Mesothelial cell of epicardium (in vitro differentiated cells): Measurements from ENCODE around the gene MYO5A. TPM values are rescaled to one million over a fixed set of nuclear protein-coding genes. Genes with fewer than 3 reads are reported as not detected.
A peak's percentile ranks its signal among the peaks of the same experiment; 100 is the strongest.
"Not testable (repeated sequence)": the region's sequence is repeated elsewhere in the genome, so short reads cannot be mapped to it uniquely, and the experiment has no call there.

Experiments used
- DNase-seq, 2 experiments: peaks; one replicate each; pipeline ENCODE4 v3.0.0; 2021; ENCODE audit warnings: low spot score in 2 of 2; ENCODE audit not compliant: unreplicated experiment in 2 of 2
- H3K27ac Mint-ChIP-seq: 2 replicates; pipeline ENCODE4 v1.8.0; 2021; ENCODE audit warnings: mixed read lengths
- H3K27me3 Mint-ChIP-seq: 2 replicates; pipeline ENCODE4 v1.8.0; 2021; ENCODE audit warnings: low read depth, mixed read lengths
- H3K36me3 Mint-ChIP-seq: 2 replicates; pipeline ENCODE4 v1.8.0; 2021; ENCODE audit warnings: mixed read lengths
- H3K4me1 Mint-ChIP-seq: 2 replicates; pipeline ENCODE4 v1.8.0; 2021; ENCODE audit warnings: mixed read lengths
- H3K4me3 Mint-ChIP-seq: 2 replicates; pipeline ENCODE4 v1.8.0; 2021; ENCODE audit warnings: mild to moderate bottlenecking, moderate library complexity, mixed read lengths
- H3K9me3 Mint-ChIP-seq: 2 replicates; pipeline ENCODE4 v1.8.0; 2021; ENCODE audit warnings: mixed read lengths
- CTCF ChIP-seq: fragments of 200-600 bp; sonication (generic); IDR thresholded peaks from one replicate; pipeline ENCODE4 v1.5.0; 2021; ENCODE audit warnings: antibody characterized with exemption; ENCODE audit not compliant: unreplicated experiment
- total RNA-seq: library from RNA; stranded (reverse); gene quantifications from 3 replicates; pipeline ENCODE4 v1.2.1, GENCODE V29; 2021

The MYO5A gene
- total RNA-seq, 1 donor from 2014 or later, result 14.4 TPM

- Mint-ChIP-seq H3K9me3 (peaks cover 3% of the 10 kb centered on the region), H3K36me3 (peaks cover 5% of the 10 kb centered on the region), H3K4me3 (no peak overlapping the region), H3K27ac (no peak overlapping the region), H3K27me3 (peaks cover 30% of the 10 kb centered on the region), H3K4me1 (peaks cover 26% of the 10 kb centered on the region)
- no peak for TF ChIP-seq CTCF
- no peak for DNase-seq
These were observed 238.4 kb downstream of the MYO5A start for GRCh38 chr15:52290329-52290728.

GRCh38 chr15:52289629-52290081 is 239.0 kb downstream of the MYO5A start:
- Mint-ChIP-seq H3K9me3 (peaks cover 3% of the 10 kb centered on the region), H3K36me3 (peaks cover 5% of the 10 kb centered on the region), H3K4me3 (no peak overlapping the region), H3K4me1 (peaks cover 26% of the 10 kb centered on the region), H3K27ac (no peak overlapping the region), H3K27me3 (peaks cover 26% of the 10 kb centered on the region)
- no peak for TF ChIP-seq CTCF
- no peak for DNase-seq

DNA sequence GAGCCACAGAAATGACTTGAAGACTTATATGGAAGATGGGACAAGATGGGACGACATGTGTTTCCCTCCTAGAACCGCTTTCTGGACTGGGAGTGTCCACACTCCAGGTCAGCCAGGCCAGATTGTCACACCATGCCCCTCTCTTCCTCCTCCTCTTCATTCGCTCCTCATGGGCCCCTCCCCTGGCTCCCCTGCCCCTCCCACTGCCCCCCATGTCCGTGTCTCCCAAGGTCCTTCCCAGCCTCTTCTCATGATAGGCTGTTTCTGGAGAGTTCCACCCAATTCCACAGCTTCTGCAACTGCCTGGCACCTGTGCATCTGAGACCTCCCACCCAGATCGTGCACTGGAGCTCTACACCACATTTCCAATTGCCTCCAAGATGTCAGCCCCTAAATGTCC is 239.7 kb downstream of the MYO5A start:
- Mint-ChIP-seq H3K36me3 (peaks cover 7% of the 10 kb centered on the region), H3K4me3 (no peak overlapping the region), H3K9me3 (peaks cover 3% of the 10 kb centered on the region)

DNA sequence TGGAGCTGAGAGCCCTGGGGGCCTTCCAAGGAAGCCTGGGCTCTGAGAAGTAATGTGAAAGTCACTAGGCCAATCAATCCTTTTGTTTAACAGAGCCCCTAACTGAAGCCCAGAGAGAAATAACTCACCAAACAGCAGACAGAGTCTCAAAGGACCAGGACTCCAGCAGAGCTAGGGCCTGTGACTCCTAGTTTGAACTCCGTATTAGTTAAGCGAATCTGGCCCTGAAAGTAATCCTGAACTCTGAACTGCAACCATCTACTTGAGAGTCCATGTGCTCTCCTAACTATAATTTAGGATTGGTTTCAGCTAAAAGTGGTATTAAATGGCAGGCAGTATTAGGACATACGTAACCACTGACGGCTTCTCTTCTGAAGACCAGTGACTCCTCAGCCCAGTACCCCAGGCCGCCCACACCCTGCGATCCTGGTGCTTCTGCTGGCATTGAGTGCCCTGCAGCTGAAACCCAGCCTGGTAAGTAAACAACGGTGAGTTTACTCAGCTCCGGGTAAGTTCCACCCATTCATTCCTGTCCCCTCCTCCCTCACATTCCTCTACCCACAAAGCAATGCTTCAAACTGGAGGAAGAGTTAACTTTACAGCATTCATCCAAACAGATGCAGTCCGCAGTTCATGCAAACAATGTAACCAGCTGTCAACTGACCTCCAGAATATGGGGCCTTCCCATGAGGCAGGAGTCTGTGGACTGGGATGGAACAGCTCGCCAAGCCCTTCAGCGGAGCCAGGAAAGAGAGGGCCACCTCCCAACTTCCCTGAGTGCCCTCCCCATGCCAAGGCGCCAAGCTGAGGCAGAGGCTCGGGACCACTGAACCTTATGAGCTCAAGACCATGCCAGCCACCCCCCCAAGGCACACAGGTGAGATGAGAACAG is 240.4 kb downstream of the MYO5A start:
- Mint-ChIP-seq H3K36me3 (peaks cover 7% of the 10 kb centered on the region), H3K9me3 (peaks cover 3% of the 10 kb centered on the region), H3K27ac (peak overlapping the region; percentile 86), H3K27me3 (peaks cover 13% of the 10 kb centered on the region), H3K4me1 (peaks cover 21% of the 10 kb centered on the region), H3K4me3 (no peak overlapping the region)
- no peak for DNase-seq
- TF ChIP-seq CTCF, result no peak

More for the DNA sequence above, 239.7 kb downstream of the MYO5A start:
- Mint-ChIP-seq H3K27ac (peak overlapping the region; percentile 44), H3K4me1 (peaks cover 21% of the 10 kb centered on the region), H3K27me3 (peaks cover 20% of the 10 kb centered on the region)
- DNase-seq, result no peak
- TF ChIP-seq CTCF, result no peak

- H3K9me3 Mint-ChIP-seq, result peaks cover 3% of the 10 kb centered on the region
- H3K4me1 Mint-ChIP-seq, result peaks cover 21% of the 10 kb centered on the region
- no peak for DNase-seq
- TF ChIP-seq CTCF, result no peak
- H3K27me3 Mint-ChIP-seq, result peaks cover 2% of the 10 kb centered on the region
- no peak overlapping the region for H3K27ac Mint-ChIP-seq
- H3K4me3 Mint-ChIP-seq, result no peak overlapping the region
- peaks cover 7% of the 10 kb centered on the region for H3K36me3 Mint-ChIP-seq
These were observed 241.6 kb downstream of the MYO5A start for GRCh38 chr15:52287114-52287513.

GRCh38 chr15:52285941-52286340 is 242.7 kb downstream of the MYO5A start:
- H3K27ac Mint-ChIP-seq, H3K9me3 Mint-ChIP-seq, H3K27me3 Mint-ChIP-seq, DNase-seq, H3K36me3 Mint-ChIP-seq, H3K4me3 Mint-ChIP-seq: not testable (repeated sequence)
- H3K4me1 Mint-ChIP-seq, result peaks cover 21% of the 10 kb centered on the region
